Measurements from ENCODE around the gene THSD4.

GRCh38 chr15:71336671-71337070 is 221.4 kb downstream of the THSD4 start:
- TF ChIP-seq POLR2AphosphoS5 (IDR thresholded peaks at IDR 0.05) (no peak), CTCF (IDR thresholded peaks at IDR 0.05) (no peak)

All from upper lobe of left lung (tissue), 4 donors.